Parathyroid adenoma (tissue), 2 donors: ENCODE results near the gene FAM222A.

ENCODE experiments used
- H2AFZ ChIP-seq: fragments of 300-600 bp; sonication (generic); one replicate; pipeline ENCODE4 v1.7.0; 2017; ENCODE audit warnings: antibody characterized with exemption, mild to moderate bottlenecking
- H3K27ac ChIP-seq: fragments of 300-600 bp; sonication (generic); one replicate; pipeline ENCODE4 v1.7.0; 2017
- H3K27me3 ChIP-seq: fragments of 300-600 bp; sonication (generic); one replicate; pipeline ENCODE4 v1.7.0; 2017; ENCODE audit warnings: low read length; ENCODE audit not compliant: control insufficient read depth, insufficient read depth
- H3K36me3 ChIP-seq: fragments of 300-600 bp; sonication (generic); one replicate; pipeline ENCODE4 v1.7.0; 2017; ENCODE audit warnings: low read length; ENCODE audit not compliant: control insufficient read depth, insufficient read depth
- H3K4me1 ChIP-seq: fragments of 300-600 bp; sonication (generic); one replicate; pipeline ENCODE4 v1.7.0; 2017; ENCODE audit warnings: control low read depth
- H3K4me2 ChIP-seq: fragments of 300-600 bp; sonication (generic); one replicate; pipeline ENCODE4 v1.7.0; 2017; ENCODE audit warnings: low read length
- H3K4me3 ChIP-seq: fragments of 300-600 bp; sonication (generic); one replicate; pipeline ENCODE4 v1.7.0; 2017; ENCODE audit warnings: low read depth, low read length
- H3K79me2 ChIP-seq: fragments of 300-600 bp; sonication (generic); one replicate; pipeline ENCODE4 v1.7.0; 2017; ENCODE audit warnings: control low read depth
- H3K9ac ChIP-seq: fragments of 300-600 bp; sonication (generic); one replicate; pipeline ENCODE4 v1.7.0; 2017; ENCODE audit warnings: mild to moderate bottlenecking
- H3K9me3 ChIP-seq: fragments of 300-600 bp; sonication (generic); one replicate; pipeline ENCODE4 v1.7.0; 2017; ENCODE audit warnings: low read length; ENCODE audit not compliant: control insufficient read depth
- TF ChIP-seq, protein P1 (sequence below): fragments of 300-600 bp; sonication (generic); IDR thresholded peaks from one replicate; pipeline ENCODE4 v1.7.0; 2017; ENCODE audit warnings: antibody characterized with exemption, mild to moderate bottlenecking
- donor health status: primary hyperparathyroidism.

FAM222A gene

DNA sequence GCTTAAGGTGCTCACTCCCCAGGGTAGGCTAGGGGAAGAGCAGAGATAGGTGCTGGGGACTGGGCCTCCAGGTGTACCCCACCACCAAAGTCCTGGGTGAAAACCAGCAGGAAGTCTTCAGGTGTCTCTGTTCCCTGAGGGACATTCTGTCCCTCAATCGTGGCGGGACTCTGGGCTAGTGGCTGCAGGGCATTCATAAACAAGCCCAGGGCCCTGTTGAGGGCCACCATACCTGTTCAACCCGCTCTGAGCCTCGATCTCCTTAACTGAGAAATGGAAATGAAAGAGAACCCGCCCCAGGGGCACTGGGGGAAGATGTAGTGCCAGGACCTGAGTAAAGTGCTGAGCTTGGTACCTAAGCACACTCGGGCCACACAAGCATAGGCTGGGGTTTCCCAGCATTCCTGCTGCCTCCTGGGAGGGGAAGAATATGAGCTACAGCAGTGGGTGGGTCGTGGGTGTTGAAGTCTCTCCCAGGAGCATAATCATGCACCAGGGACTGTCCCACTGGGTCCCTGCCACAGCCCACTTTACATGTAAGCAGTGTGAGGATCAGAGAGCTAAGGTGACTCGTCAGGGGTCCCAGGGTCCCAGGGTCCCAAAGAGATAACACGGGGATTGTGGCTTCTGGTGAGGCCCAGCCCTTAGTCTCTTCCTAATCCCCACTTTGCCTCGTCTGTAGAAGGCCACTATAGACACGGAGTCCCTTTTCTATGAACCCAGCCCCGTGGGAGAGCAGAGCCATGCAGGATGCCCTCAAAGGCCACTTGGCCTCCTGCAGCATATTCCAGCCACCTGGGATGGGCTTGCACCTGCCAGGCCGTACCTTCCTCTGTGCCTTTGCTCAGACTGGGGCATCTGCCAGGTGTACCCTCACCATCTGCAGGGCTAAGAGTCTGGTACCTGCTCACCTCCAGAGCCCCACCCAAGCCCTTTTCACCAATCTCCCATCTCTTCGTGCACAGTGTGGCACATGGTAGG, 14.4 kb downstream of the FAM222A start:
- Histone ChIP-seq H3K4me3 (no peak overlapping the region), H3K36me3 (no peaks in the 10 kb centered on the region), H3K4me1 (no peaks in the 10 kb centered on the region), H2AFZ (no peak overlapping the region), H3K27me3 (no peaks in the 10 kb centered on the region), H3K27ac (no peak overlapping the region), H3K9ac (no peak overlapping the region), H3K4me2 (no peak overlapping the region), H3K79me2 (no peaks in the 10 kb centered on the region), H3K9me3 (no peaks in the 10 kb centered on the region)
- TF ChIP-seq, protein P1, sequence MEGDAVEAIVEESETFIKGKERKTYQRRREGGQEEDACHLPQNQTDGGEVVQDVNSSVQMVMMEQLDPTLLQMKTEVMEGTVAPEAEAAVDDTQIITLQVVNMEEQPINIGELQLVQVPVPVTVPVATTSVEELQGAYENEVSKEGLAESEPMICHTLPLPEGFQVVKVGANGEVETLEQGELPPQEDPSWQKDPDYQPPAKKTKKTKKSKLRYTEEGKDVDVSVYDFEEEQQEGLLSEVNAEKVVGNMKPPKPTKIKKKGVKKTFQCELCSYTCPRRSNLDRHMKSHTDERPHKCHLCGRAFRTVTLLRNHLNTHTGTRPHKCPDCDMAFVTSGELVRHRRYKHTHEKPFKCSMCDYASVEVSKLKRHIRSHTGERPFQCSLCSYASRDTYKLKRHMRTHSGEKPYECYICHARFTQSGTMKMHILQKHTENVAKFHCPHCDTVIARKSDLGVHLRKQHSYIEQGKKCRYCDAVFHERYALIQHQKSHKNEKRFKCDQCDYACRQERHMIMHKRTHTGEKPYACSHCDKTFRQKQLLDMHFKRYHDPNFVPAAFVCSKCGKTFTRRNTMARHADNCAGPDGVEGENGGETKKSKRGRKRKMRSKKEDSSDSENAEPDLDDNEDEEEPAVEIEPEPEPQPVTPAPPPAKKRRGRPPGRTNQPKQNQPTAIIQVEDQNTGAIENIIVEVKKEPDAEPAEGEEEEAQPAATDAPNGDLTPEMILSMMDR: no peak

GRCh38 chr12:109728921-109729320, 15.3 kb downstream of the FAM222A start:
- no peaks in the 10 kb centered on the region for H3K79me2 ChIP-seq
- H3K9ac ChIP-seq: no peak overlapping the region
- H3K4me1 ChIP-seq: no peaks in the 10 kb centered on the region
- H3K4me2 ChIP-seq: no peak overlapping the region
- no peak overlapping the region for H2AFZ ChIP-seq
- no peak overlapping the region for H3K27ac ChIP-seq
- H3K4me3 ChIP-seq: no peak overlapping the region
- no peaks in the 10 kb centered on the region for H3K36me3 ChIP-seq
- H3K9me3 ChIP-seq: no peaks in the 10 kb centered on the region
- TF ChIP-seq, protein P1: no peak
- H3K27me3 ChIP-seq: no peaks in the 10 kb centered on the region

GRCh38 chr12:109729371-109729781, 15.8 kb downstream of the FAM222A start:
- H3K36me3 ChIP-seq: no peaks in the 10 kb centered on the region
- no peaks in the 10 kb centered on the region for H3K4me1 ChIP-seq
- no peak overlapping the region for H3K4me3 ChIP-seq
- H3K9me3 ChIP-seq: no peaks in the 10 kb centered on the region
- H3K4me2 ChIP-seq: no peak overlapping the region
- TF ChIP-seq, protein P1: no peak
- H3K27me3 ChIP-seq: no peaks in the 10 kb centered on the region
- H3K27ac ChIP-seq: no peak overlapping the region
- no peaks in the 10 kb centered on the region for H3K79me2 ChIP-seq
- no peak overlapping the region for H3K9ac ChIP-seq
- H2AFZ ChIP-seq: no peak overlapping the region

DNA sequence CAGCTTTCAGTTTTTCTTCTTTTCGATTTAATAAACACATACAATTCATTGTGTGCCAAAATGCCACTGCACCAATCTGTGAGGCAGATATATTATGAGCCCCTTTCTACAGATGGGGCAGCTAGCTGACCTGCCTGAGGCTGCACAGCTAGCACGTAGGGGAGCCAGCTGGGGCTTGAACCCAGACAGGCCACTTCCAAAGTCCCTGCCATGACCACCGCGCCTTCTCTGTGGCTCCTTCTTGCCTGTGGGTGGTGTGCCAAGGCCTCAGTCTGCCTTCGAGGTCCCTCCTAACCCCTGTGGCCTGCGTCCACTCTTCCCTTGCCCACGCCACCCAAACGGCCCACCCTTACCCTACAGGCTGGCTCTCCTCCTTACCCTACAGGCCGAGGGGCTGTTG, 16.2 kb downstream of the FAM222A start:
- Histone ChIP-seq H3K36me3 (no peaks in the 10 kb centered on the region), H3K9me3 (no peaks in the 10 kb centered on the region), H2AFZ (no peak overlapping the region), H3K9ac (no peak overlapping the region), H3K4me3 (no peak overlapping the region), H3K79me2 (no peaks in the 10 kb centered on the region), H3K27ac (no peak overlapping the region), H3K4me1 (no peaks in the 10 kb centered on the region), H3K4me2 (no peak overlapping the region), H3K27me3 (no peaks in the 10 kb centered on the region)
- TF ChIP-seq, protein P1: no peak
